Stimulated activated CD4-positive, alpha-beta T cell treated with anti-CD3 and anti-CD28 coated beads, Interleukin-1b, Interleukin-23, amount 100 ng/mL, for 48 hours (primary cell): ENCODE measurements around the gene TBCD.
A peak's percentile ranks its signal among the peaks of the same experiment; 100 is the strongest.
"Not testable (repeated sequence)": the region's sequence is repeated elsewhere in the genome, so short reads cannot be mapped to it uniquely, and the experiment has no call there.

Source experiments
- DNase-seq: peaks from one replicate; pipeline ENCODE4 v3.0.0-alpha.2; 2020

Gene TBCD

DNA sequence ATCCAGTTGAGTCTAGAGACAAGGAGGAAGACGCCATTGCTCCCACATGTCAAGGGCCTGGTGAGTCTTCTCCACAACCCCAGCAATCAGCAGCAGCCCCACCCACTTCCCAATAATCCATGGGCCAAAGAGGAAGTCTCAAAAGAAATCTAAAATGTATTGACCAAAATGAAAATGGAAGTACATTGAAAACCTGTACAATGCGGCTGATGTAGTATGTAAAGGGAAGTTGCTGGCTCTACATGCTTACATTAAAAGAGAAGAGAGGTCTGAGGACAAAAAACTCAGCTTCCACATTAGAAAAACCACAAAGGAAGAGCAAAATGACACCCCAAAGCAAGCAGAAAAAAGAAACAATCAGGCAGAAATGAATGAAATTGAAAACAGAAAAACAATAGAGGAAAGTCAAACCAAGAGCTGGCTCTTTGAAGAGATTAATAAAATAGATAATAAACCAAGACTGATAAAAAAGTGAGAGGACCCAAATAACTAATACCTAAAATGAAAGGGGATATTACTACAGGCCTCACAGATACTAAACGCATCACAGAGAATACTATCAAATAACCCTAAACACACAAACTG lies 227.0 kb downstream of the TBCD start:
- no peak for DNase-seq

DNA sequence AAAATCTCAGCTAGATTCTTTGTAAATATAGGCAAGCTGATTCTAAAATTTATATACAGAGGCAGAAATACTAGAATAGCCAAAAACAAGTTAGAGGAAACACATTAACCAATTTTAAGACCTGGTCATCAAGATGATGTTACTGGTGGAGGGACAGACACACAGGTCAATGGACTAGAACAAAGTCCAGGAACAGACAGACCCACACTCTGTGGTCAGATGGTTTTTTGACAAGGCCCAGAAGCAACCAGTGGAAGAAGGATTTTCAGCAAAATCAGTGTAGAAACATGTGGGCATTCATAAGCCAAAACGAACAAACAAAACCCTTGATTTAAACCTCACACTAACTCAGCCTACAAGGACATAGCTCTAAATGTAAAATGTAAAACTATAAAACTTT lies 227.9 kb downstream of the TBCD start:
- no peak for DNase-seq

DNA sequence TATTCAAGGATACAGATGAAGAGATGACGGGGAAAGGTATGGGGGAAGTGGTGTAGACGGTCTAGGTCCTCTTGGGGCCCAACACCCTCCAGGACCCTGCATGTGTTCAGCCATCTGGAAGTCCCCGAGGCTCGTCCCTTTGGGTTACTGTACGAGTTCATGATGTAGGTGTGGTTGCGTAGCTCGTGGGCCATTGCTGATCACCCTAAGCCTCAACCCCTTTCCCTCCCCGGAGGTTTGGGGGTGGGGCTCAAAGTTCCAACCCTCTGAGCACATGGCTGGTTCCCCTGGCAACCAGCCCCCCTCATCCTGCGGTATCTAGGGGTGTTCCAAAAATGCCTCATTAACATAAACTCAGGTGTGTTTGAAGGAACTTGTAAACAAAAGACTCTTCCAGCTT lies 228.8 kb downstream of the TBCD start:
- DNase-seq = no peak

DNA sequence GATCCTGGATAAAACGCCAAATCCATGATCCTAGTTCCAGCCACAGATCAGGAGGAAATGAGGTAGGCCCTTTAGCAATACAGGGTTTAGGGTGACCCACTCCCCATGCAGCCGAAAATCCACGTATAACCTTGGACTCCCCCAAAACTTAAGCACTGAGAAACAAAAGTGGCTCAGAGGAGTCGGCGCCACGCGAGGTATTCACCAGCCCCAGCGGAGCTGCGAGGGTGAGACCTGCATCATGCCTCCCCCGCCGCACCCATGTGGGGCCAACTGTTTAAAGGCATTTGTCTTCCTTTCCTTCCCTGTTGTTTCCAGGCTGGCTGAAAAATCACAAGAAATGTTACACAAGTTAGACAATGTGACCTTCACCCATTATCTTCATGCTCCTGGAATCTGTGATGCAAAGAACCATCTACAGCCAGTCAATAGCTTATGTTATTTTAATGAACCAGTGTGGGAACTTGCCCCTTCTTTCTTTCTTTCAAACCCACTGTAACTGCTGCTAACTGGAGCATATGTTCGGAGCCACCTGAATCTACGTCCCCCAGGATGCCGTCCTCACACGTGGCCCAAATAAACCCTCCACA lies 229.4 kb downstream of the TBCD start:
- no peak for DNase-seq

DNA sequence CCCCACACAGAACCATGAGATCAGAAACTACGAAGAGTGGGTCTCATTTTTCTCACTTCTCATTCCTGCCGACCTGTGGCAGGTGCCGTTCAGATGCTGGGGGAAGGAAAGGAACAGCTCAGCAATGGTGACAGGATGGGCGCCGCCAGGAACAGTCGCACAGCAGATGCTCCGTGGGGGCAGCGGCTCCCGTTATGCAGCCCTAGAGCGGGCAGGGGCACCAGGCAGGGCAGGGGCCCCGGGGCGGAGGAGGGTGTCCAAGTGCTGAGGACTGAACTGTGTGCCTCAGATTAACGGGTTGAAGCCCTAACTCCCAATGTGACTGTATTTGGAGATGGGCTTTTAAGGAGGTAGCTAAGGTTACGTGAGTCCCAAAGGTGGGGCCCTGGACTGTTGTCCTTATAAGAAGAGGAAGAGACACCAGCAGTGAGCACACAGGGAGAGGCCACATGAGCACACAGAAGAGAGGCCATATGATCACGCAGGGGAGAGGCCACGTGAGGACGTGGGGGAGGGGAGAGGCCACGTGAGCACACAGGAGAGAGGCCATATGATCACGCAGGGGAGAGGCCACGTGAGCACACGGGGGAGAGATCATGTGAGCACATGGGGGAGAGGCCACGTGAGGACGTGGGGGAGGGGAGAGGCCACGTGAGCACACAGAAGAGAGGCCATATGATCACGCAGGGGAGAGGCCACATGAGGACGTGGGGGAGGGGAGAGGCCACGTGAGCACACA lies 231.8 kb downstream of the TBCD start:
- no peak for DNase-seq

DNA sequence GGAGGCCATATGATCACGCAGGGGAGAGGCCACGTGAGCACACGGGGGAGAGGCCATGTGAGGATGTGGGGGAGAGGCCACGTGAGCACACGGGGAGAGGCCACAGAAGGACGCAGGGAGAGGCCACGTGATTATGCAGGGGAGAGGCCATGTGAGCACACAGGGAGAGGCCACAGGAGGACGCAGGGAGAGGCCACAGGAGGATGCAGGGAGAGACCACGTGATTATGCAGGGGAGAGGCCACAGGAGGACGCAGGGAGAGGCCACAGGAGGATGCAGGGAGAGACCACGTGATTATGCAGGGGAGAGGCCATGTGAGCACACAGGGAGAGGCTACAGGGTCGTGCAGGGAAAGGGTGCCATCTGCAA lies 232.4 kb downstream of the TBCD start:
- DNase-seq = not testable (repeated sequence)

DNA sequence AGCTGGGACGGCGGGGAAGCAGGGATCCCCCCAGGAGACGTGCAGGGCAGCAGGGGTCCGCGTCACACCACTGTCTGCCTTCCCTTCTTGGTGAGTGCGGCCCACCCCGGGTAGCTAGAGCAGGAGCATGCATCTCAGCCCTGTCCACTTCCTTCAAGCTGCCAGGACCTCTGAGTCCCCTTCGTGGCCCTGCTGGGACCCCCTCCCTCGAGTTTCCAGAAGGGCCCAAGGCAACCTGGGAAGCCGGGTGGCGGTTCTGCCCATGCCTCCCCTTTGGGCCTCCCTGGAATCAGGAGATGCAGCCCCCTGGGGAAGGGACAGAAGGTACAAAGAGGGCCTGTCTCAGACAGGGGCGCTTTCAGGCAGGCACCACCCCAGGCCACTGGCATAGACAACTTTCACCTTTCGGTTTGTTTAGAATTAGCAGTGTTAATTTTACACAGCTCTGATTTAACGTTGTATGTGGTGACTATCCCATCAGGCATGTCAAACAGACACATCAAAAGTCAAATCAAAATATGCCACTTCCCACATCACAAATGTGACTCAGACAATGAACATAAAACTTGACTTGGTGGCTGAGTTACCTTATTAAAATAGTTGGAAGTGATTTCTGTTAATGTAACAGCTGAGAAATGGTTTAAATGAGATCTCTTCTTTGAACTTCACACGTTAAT lies 233.0 kb downstream of the TBCD start:
- DNase-seq = no peak

DNA sequence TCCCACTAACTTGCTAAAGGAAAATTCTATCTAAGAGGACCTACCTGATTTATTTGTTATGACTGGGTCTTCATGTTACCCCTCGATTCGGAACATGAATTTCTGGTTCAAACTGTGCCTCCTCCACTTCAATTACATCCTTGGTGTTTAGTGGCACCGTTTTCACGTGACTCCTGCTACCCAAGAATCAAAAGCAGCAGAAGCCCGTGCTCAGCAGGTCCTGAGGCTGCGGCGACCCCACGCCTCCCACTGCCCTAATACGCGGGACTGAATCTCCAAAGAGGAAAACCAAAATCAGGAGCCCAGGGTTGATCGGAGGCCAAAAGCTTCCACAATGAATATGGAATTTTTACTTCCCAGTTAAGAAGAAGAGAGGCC lies 233.6 kb downstream of the TBCD start:
- no peak for DNase-seq

DNA sequence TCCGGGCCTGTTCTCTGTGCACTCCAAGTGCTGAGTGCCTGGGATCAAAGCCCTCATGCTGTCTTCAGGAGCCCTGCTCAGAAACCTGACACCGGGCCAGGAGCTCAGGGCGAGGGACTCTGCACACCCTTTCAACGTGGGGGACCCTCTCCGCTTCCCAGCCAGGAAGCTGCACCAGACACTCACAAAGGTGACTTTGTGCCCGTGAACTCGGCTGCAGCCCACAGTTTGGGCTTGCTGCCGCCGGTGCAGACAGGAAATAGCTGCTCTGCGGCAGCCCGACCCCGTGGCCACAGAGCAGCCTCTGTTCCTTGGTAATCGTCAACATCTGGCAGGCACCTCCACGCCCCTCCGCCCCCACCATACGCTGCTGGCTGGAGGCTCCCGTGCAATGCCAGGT lies 234.1 kb downstream of the TBCD start:
- peak; percentile 43 for DNase-seq

DNA sequence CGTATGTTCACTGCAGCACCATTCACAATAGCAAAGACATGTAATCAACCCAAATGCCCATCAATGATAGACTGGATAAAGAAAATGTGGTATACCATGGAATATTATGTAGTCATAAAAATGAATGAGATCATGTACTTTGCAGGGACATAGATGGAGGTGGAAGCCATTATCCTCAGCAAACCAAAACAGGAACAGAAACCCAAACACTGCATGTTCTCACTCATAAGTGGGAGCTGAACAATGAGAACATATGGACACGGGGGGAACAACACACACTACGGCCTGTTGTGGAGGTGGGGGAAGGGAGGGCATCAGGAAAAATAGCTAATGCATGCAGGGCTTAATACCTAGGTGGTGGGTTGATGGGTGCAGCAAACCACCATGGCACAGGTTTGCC lies 237.2 kb downstream of the TBCD start:
- not testable (repeated sequence) for DNase-seq

DNA sequence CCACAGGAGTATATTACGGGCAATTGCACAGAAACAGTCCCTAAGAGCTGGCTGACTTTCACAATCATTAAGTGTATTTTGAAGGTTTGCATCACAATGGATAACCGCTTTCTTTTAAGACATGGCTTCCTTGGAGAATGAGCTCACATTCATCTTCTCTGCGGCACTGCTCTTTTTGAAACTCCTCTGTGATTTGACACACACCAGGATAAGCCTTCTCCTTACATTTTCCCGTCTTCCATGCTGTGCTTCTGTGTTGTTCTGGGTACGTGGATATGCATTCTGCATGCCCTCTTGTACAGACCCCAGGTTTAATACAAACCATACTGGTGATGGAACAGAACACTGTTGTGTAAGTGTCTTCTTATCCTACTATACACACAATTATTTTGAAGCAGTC lies 238.0 kb downstream of the TBCD start:
- no peak for DNase-seq

DNA sequence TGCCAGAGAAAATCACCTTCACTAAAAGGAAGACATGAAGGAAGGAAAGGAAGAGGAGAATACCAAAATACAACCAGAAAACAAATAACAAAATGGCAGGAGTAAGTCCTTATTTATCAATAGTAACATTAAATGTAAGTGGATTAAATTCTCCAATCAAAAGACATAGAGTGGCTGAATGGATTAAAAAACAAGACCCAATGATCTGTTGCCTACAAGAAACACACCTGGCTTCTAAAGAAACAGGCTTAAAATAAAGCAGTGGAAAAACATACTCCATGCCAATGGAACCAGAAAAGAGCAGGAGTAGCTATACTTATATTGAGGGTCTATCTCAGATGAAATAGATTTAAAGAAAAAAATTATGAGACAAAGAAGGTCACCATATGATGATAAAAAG lies 241.1 kb downstream of the TBCD start:
- no peak for DNase-seq
